ENCODE results near the gene ZPR1.

DNA sequence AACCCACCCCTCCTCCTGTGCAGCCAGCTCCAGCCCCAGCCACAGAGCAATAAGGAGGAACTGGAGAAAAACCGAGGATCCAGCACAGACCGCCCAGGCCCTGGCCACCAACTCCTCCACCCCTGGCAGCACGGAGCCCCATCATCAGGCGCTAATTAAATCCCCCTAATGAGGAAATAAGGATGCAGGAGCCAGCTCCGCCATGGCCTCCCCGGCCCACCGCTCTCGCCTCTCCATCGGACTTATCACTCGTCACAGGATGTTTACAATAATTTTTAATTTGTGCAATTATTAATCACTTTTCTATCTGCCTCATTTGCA lies 57.6 kb downstream of the ZPR1 start:
- TF ChIP-seq, protein P1, sequence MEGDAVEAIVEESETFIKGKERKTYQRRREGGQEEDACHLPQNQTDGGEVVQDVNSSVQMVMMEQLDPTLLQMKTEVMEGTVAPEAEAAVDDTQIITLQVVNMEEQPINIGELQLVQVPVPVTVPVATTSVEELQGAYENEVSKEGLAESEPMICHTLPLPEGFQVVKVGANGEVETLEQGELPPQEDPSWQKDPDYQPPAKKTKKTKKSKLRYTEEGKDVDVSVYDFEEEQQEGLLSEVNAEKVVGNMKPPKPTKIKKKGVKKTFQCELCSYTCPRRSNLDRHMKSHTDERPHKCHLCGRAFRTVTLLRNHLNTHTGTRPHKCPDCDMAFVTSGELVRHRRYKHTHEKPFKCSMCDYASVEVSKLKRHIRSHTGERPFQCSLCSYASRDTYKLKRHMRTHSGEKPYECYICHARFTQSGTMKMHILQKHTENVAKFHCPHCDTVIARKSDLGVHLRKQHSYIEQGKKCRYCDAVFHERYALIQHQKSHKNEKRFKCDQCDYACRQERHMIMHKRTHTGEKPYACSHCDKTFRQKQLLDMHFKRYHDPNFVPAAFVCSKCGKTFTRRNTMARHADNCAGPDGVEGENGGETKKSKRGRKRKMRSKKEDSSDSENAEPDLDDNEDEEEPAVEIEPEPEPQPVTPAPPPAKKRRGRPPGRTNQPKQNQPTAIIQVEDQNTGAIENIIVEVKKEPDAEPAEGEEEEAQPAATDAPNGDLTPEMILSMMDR (IDR thresholded peaks at IDR 0.05), result no peak
- no peak for TF ChIP-seq POLR2A (IDR thresholded peaks at IDR 0.05)

Data from adrenal gland (tissue), 5 donors.